K562 (cell line): ENCODE measurements around the gene THOC7. TPM values are rescaled to one million over a fixed set of nuclear protein-coding genes. Genes with fewer than 3 reads are reported as not detected.

Experiments used
- ATAC-seq: fragments of 200-7000 bp; cut with Tn5 transposase; 3 replicates; pipeline ENCODE4 v1.9.1; 2020; ENCODE audit warnings: moderate library complexity
- BruUV-seq: library from RNA; stranded (reverse); fragments of 400-500 nt; replicated peaks from 2 replicates; lab custom pipeline; 2021; lab: Mats Ljungman, UMichigan
- CTCF ChIA-PET: fragments of 300-600 bp; formaldehyde crosslinking; extraction: SDS; loops from one replicate; lab custom pipeline; 2021; ENCODE audit warnings: low intra/inter-chr PET ratio; lab: Yijun Ruan, JAX
- POLR2A ChIA-PET: fragments of 300-600, 350-650 bp; sonication (Branson Sonifier 250); formaldehyde crosslinking; extraction: SDS; loops from one replicate; lab custom pipeline; 2021; ENCODE audit warnings: antibody characterized with exemption, inconsistent platforms; lab: Yijun Ruan, JAX
- DNase-seq, 4 experiments: peaks; one replicate each; pipeline versions ENCODE4 v3.0.0 to v3.0.0-alpha.2; 2011 to 2018; ENCODE audit warnings: low spot score in 3 of 4, mixed read lengths in 3 of 4; ENCODE audit errors: extremely low read depth in 1 of 4
- FAIRE-seq: peaks from 2 replicates; lab custom pipeline; 2011; peaks lifted over from hg19 to GRCh38; lab: Jason Lieb, UNC
- H2AFZ ChIP-seq: 2 replicates; pipeline ENCODE4 v1.6.0; 2011; ENCODE audit warnings: low read depth, low read length, control low read depth, inconsistent platforms
- H3K27ac ChIP-seq: fragments of 200-600 bp; 3 replicates; pipeline ENCODE4 v1.8.0; 2011; ENCODE audit warnings: low read depth, mild to moderate bottlenecking, control low read depth, inconsistent platforms, low read length, moderate library complexity, mixed read lengths; ENCODE audit errors: extremely low read depth
- H3K27me3 ChIP-seq, 2 experiments: fragments of 300-600 bp in 1 of 2; 2 replicates in 1 of 2; 3 replicates in 1 of 2; pipeline versions ENCODE4 v1.6.0 to v1.8.0; 2011; ENCODE audit warnings: inconsistent platforms in 2 of 2, low read length in 2 of 2, mild to moderate bottlenecking in 1 of 2, mixed read lengths in 1 of 2, moderate library complexity in 1 of 2; ENCODE audit not compliant: control insufficient read depth in 2 of 2, insufficient read depth in 2 of 2
- H3K36me3 ChIP-seq: fragments of 300-600 bp; 3 replicates; pipeline ENCODE4 v1.8.0; 2011; ENCODE audit warnings: mild to moderate bottlenecking, low read length, inconsistent platforms; ENCODE audit not compliant: control insufficient read depth, insufficient read depth
- H3K4me1 ChIP-seq, 2 experiments: fragments of 200-600 bp in 1 of 2; replicated peaks in 1 of 2; 2 replicates in 1 of 2; 3 replicates in 1 of 2; pipeline versions ENCODE4 v1.5.1 to v1.8.0; 2011; ENCODE audit warnings: inconsistent platforms in 2 of 2, low read length in 2 of 2, mild to moderate bottlenecking in 1 of 2, mixed read lengths in 1 of 2, moderate library complexity in 1 of 2; ENCODE audit not compliant: control insufficient read depth in 2 of 2, insufficient read depth in 2 of 2
- H3K4me2 ChIP-seq: 2 replicates; pipeline ENCODE4 v1.6.1; 2011; ENCODE audit warnings: low read length, control low read depth, inconsistent platforms, mixed read lengths; ENCODE audit not compliant: insufficient read depth
- H3K4me3 ChIP-seq: fragments of 200-600 bp; sonication (generic), shearing (Covaris generic); 2 replicates; pipeline ENCODE4 v1.5.1; 2016; ENCODE audit warnings: control low read depth, inconsistent platforms
- H3K79me2 ChIP-seq: fragments of 200-600 bp; 3 replicates; pipeline ENCODE4 v1.8.0; 2011; ENCODE audit warnings: low read length, inconsistent platforms; ENCODE audit not compliant: control insufficient read depth, insufficient read depth
- H3K9ac ChIP-seq, 2 experiments: 2 replicates each; pipeline versions ENCODE4 v1.6.0 to v1.6.1; 2011; ENCODE audit warnings: low read depth in 2 of 2, low read length in 2 of 2, control low read depth in 1 of 2, inconsistent platforms in 1 of 2, mild to moderate bottlenecking in 1 of 2, mixed read lengths in 1 of 2; ENCODE audit not compliant: insufficient read depth in 1 of 2
- H3K9me1 ChIP-seq: one replicate; pipeline ENCODE4 v1.6.0; 2011; ENCODE audit warnings: inconsistent platforms, mild to moderate bottlenecking, low read length, moderate library complexity; ENCODE audit not compliant: control insufficient read depth, insufficient read depth
- H3K9me3 ChIP-seq: replicated peaks from 2 replicates; pipeline ENCODE4 v1.5.1; 2011; ENCODE audit warnings: low read depth, low read length, inconsistent platforms; ENCODE audit not compliant: control insufficient read depth, insufficient read depth
- H4K20me1 ChIP-seq: replicated peaks from 2 replicates; pipeline ENCODE4 v1.6.1; 2011; ENCODE audit warnings: low read length, inconsistent platforms, mixed read lengths; ENCODE audit not compliant: control insufficient read depth, insufficient read depth
- CBX1 ChIP-seq: sonication (generic); IDR thresholded peaks from 2 replicates; pipeline ENCODE4 v1.6.1; 2016; ENCODE audit warnings: antibody characterized with exemption, low read depth, mild to moderate bottlenecking
- CHD1 ChIP-seq: fragments of 200-600 bp; sonication (generic); IDR thresholded peaks from one replicate; pipeline ENCODE4 v1.6.1; 2012; ENCODE audit warnings: mild to moderate bottlenecking, moderate library complexity, low read length, inconsistent platforms
- CHD2 ChIP-seq: IDR thresholded peaks from 2 replicates; pipeline ENCODE4 v1.6.1; 2011; ENCODE audit warnings: low read depth, low read length
- PCBP1 ChIP-seq: fragments of 200-400 bp; formaldehyde crosslinking; IDR thresholded peaks from 2 replicates; pipeline ENCODE4 v1.6.1; 2018; ENCODE audit warnings: mild to moderate bottlenecking, low read depth, low read length; ENCODE audit not compliant: poor library complexity, severe bottlenecking
- POLR2AphosphoS5 ChIP-seq: IDR thresholded peaks from 2 replicates; pipeline ENCODE4 v1.6.1; 2011; ENCODE audit warnings: mild to moderate bottlenecking, low read depth, low read length, moderate library complexity; ENCODE audit not compliant: control insufficient read depth, insufficient read depth
- WGBS: fragments of 100-300 bp; shearing (Covaris generic); methylation state at CpG from one replicate; pipeline ENCODE4 v1.1.6; 2016; ENCODE audit warnings: low coverage, mixed read lengths; ENCODE audit not compliant: insufficient coverage; ENCODE audit errors: missing lambda C conversion rate; 5-methylcytosine and 5-hydroxymethylcytosine counted together
- in situ Hi-C: fragments of 300-500 bp; cut with MboI; formaldehyde crosslinking; loops from 4 replicates; pipeline ENCODE4 v1.15.0; 2018; ENCODE audit warnings: inconsistent platforms, mixed read lengths
- intact Hi-C: fragments of 100-400 bp; cut with micrococcal nuclease; formaldehyde crosslinking; loops from 2 replicates; pipeline ENCODE4 v1.14.2; 2022
- polyA plus RNA-seq, 8 experiments: library from polyadenylated mRNA; depleted of rRNA in 4 of 8; stranded (reverse) in 5 of 8; unstranded in 3 of 8; fragments of >200 nt; fragmentation: Nextera tagmentation in 2 of 8; fragmentation: Illumina TruSeq in 1 of 8; extraction: Ambion mirVana in 2 of 8; extraction: Trizol in 1 of 8; gene quantifications; 2 replicates each; pipeline versions ENCODE4 v1.2.1 to v1.2.3, GENCODE V29; 2011 to 2014; ENCODE audit warnings: inconsistent platforms in 1 of 8, missing spikeins in 1 of 8
- total RNA-seq, 7 experiments: library from RNA; depleted of rRNA in 6 of 7; stranded (reverse); fragments of >200 nt in 6 of 7; fragmentation: Illumina TruSeq in 2 of 7; extraction: Trizol in 2 of 7; gene quantifications; 2 replicates each; pipeline versions ENCODE4 v1.2.1 to v1.2.3, GENCODE V29; 2011 to 2021; ENCODE audit warnings: low replicate concordance in 1 of 7
- TF ChIP-seq, protein P1 (sequence below), 3 experiments: fragments of 200-800 bp in 1 of 3; fragments of 250-450 bp in 1 of 3; fragments of 450-650 bp in 1 of 3; sonication (Bioruptor Pico) in 1 of 3; sonication (Bioruptor generic) in 1 of 3; formaldehyde crosslinking in 1 of 3; IDR thresholded peaks; 2 replicates each; pipeline versions ENCODE4 v1.6.1 to v1.8.0; 2016 to 2022; ENCODE audit warnings: mild to moderate bottlenecking in 2 of 3, missing genetic modification characterization in 2 of 3, missing compliant biosample characterization in 1 of 3, moderate library complexity in 1 of 3

The THOC7 gene
- total and polyA plus RNA-seq, 9 of the 15 experiments (the other 6 are each of a cell fraction or from before 2014, with no cell fraction given) = 56.5 to 129 (median 94.7) TPM

DNA sequence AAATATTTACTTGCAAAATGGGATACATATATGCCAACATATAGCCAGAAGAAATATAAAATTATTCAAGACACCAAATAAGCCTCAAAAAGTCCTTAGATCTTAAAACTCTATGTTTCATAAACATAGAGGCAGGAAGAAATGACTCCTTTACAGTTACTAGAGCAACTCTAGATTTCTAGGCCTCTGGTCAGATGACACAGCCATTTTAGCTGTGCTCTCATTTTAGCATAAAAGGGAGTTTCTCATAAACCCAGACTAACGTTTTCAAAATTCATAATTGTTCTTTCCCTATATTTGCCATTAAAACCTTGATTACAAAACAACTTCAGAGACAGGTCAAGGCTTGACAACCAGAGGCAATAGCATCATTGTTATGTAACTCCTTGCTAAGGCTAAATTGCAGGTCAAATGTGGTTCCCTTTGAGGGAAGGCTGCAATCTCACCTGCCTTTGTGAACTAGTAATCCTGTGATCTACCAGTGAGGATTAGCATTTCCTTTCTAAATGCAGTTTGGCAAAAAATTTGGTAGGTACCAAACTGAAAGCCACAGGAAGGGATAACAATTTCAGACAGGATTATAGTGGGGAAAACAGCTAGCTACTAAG, 8.2 kb downstream of the THOC7 start:
- Histone ChIP-seq H3K36me3 (no peaks in the 10 kb centered on the region), H3K27me3 (no peaks in the 10 kb centered on the region), H2AFZ (no peak overlapping the region), H4K20me1 (no peaks in the 10 kb centered on the region), H3K27ac (no peak overlapping the region), H3K4me1 (no peaks in the 10 kb centered on the region), H3K9ac (no peak overlapping the region), H3K9me3 (no peaks in the 10 kb centered on the region), H3K4me2 (no peak overlapping the region), H3K9me1 (no peaks in the 10 kb centered on the region), H3K79me2 (peaks cover 67% of the 10 kb centered on the region), H3K4me3 (no peak overlapping the region)
- ChIA-PET CTCF (no interaction called here), POLR2A (no interaction called here)
- 50% methylated on average over 1 of the region's 1 CpG for WGBS
- intact Hi-C loops (no loop called here), in situ Hi-C loops (no loop called here)
- ATAC-seq (no peak), FAIRE-seq (no peak), DNase-seq (no peak)
- BruUV-seq = no TSS peak
- TF ChIP-seq, protein P1, sequence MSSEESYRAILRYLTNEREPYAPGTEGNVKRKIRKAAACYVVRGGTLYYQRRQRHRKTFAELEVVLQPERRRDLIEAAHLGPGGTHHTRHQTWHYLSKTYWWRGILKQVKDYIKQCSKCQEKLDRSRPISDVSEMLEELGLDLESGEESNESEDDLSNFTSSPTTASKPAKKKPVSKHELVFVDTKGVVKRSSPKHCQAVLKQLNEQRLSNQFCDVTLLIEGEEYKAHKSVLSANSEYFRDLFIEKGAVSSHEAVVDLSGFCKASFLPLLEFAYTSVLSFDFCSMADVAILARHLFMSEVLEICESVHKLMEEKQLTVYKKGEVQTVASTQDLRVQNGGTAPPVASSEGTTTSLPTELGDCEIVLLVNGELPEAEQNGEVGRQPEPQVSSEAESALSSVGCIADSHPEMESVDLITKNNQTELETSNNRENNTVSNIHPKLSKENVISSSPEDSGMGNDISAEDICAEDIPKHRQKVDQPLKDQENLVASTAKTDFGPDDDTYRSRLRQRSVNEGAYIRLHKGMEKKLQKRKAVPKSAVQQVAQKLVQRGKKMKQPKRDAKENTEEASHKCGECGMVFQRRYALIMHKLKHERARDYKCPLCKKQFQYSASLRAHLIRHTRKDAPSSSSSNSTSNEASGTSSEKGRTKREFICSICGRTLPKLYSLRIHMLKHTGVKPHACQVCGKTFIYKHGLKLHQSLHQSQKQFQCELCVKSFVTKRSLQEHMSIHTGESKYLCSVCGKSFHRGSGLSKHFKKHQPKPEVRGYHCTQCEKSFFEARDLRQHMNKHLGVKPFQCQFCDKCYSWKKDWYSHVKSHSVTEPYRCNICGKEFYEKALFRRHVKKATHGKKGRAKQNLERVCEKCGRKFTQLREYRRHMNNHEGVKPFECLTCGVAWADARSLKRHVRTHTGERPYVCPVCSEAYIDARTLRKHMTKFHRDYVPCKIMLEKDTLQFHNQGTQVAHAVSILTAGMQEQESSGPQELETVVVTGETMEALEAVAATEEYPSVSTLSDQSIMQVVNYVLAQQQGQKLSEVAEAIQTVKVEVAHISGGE (CRISPR knock-in tag; IDR thresholded peaks at IDR 0.05) = peak in 1 of 3 experiments; percentile 20; a peak in 1 of 6 replicates
- TF ChIP-seq CHD2 = no peak
- TF ChIP-seq CHD1 = no peak
- TF ChIP-seq POLR2AphosphoS5 = no peak
- TF ChIP-seq CBX1 = no peak
- TF ChIP-seq PCBP1 = no peak
